AG04450 (cell line): ENCODE measurements around the gene RAB10. TPM values are rescaled to one million over a fixed set of nuclear protein-coding genes. Genes with fewer than 3 reads are reported as not detected.

Experiments used
- CTCF ChIA-PET: fragments of 300-600, 350-600 bp; formaldehyde crosslinking; extraction: SDS; loops from one replicate; lab custom pipeline; 2022; ENCODE audit warnings: antibody characterized with exemption, inconsistent platforms; lab: Charles Lee
- POLR2A ChIA-PET: fragments of 350-600 bp; formaldehyde crosslinking; extraction: SDS; loops from one replicate; lab custom pipeline; 2021; ENCODE audit warnings: antibody characterized with exemption, inconsistent platforms; lab: Yijun Ruan, JAX
- DNase-seq: peaks from one replicate; pipeline ENCODE4 v3.0.0-alpha.2; 2011; ENCODE audit warnings: low read depth, low spot score
- H3K27ac ChIP-seq: one replicate; pipeline ENCODE4 v1.5.1; 2012; ENCODE audit warnings: low read depth, low read length, control low read depth
- H3K27me3 ChIP-seq: one replicate; pipeline ENCODE4 v1.6.0; 2012; ENCODE audit warnings: low read length; ENCODE audit not compliant: control insufficient read depth, insufficient read depth
- H3K4me3 ChIP-seq: 2 replicates; pipeline ENCODE4 v1.5.1; 2011; ENCODE audit warnings: mild to moderate bottlenecking, low read depth, low read length, control low read depth
- H3K9me3 ChIP-seq: 2 replicates; pipeline ENCODE4 v1.5.1; 2012; ENCODE audit warnings: low read length; ENCODE audit not compliant: control insufficient read depth, insufficient read depth
- CTCF ChIP-seq: IDR thresholded peaks from 2 replicates; pipeline ENCODE4 v1.5.1; 2011; ENCODE audit warnings: low read depth, low read length, control low read depth, inconsistent platforms
- polyA plus RNA-seq: library from polyadenylated mRNA; depleted of rRNA; stranded (reverse); fragments of >200 nt; gene quantifications from 2 replicates; pipeline ENCODE4 v1.2.3, GENCODE V29; 2011

Gene RAB10
- polyA plus RNA-seq, 1 experiment, result 178 TPM

- no peak for DNase-seq
- H3K27me3 ChIP-seq, result no peaks in the 10 kb centered on the region
- H3K4me3 ChIP-seq, result no peak overlapping the region
- H3K9me3 ChIP-seq, result no peaks in the 10 kb centered on the region
- no peak overlapping the region for H3K27ac ChIP-seq
- CTCF ChIA-PET, result no interaction called here
- TF ChIP-seq CTCF, result no peak
- POLR2A ChIA-PET, result interaction anchor here (1.0 kb wide), 1 partner anchor 131 kb away, joined by 3 read pairs; the partner anchor contains the start of gene ASXL2
These were observed 24.3 kb upstream of the RAB10 start for GRCh38 chr2:26009567-26009963.

GRCh38 chr2:26010943-26011342 is 22.9 kb upstream of the RAB10 start:
- H3K27ac ChIP-seq, result no peak overlapping the region
- H3K4me3 ChIP-seq, result no peak overlapping the region
- CTCF ChIA-PET, result no interaction called here
- H3K27me3 ChIP-seq, result no peaks in the 10 kb centered on the region
- no peaks in the 10 kb centered on the region for H3K9me3 ChIP-seq
- no peak for DNase-seq
- POLR2A ChIA-PET, result interaction anchor here (1.2 kb wide), 1 partner anchor 23 kb away, joined by 3 read pairs; the partner anchor contains the start of gene RAB10
- no peak for TF ChIP-seq CTCF

- Histone ChIP-seq H3K9me3 (no peaks in the 10 kb centered on the region), H3K27ac (peak overlapping the region; percentile 49), H3K4me3 (no peak overlapping the region), H3K27me3 (no peaks in the 10 kb centered on the region)
- no peak for DNase-seq
- ChIA-PET CTCF (interaction anchor here (1.1 kb wide), 1 partner anchor 13 kb away, joined by 3 read pairs; no protein-coding TSS in a partner anchor), POLR2A (interaction anchor here (1.0 to 1.2 kb wide), 2 partner anchors 14 to 22 kb away, joined by 3 read pairs; partner anchors contain the start of gene RAB10)
- TF ChIP-seq CTCF, result no peak
These were observed 22.3 kb upstream of the RAB10 start for GRCh38 chr2:26011609-26011989.

GRCh38 chr2:26011990-26012856 is 21.7 kb upstream of the RAB10 start:
- H3K27ac ChIP-seq, result peak overlapping the region; percentile 49
- no peak for TF ChIP-seq CTCF
- ChIA-PET CTCF (interaction anchor here (0.5 to 1.1 kb wide), 2 partner anchors 13 to 591 kb away, joined by 3 read pairs; no protein-coding TSS in a partner anchor), POLR2A (interaction anchor here (0.6 to 1.2 kb wide), 3 partner anchors 14 to 27 kb away, joined by 3 read pairs; partner anchors contain the start of gene RAB10)
- H3K4me3 ChIP-seq, result no peak overlapping the region
- peak; percentile 47 for DNase-seq
- H3K27me3 ChIP-seq, result no peaks in the 10 kb centered on the region
- H3K9me3 ChIP-seq, result no peaks in the 10 kb centered on the region

- TF ChIP-seq CTCF, result no peak
- ChIA-PET POLR2A (no interaction called here), CTCF (no interaction called here)
These were observed 20.2 kb upstream of the RAB10 start for GRCh38 chr2:26013668-26014067.

More at GRCh38 chr2:26013668-26014067, 20.2 kb upstream of the RAB10 start:
- H3K9me3 ChIP-seq, result no peaks in the 10 kb centered on the region
- H3K27ac ChIP-seq, result no peak overlapping the region
- no peak overlapping the region for H3K4me3 ChIP-seq
- no peak for DNase-seq
- H3K27me3 ChIP-seq, result no peaks in the 10 kb centered on the region
